H1 (cell line): ENCODE data around the gene TMEM272. TPM values are rescaled to one million over a fixed set of nuclear protein-coding genes. Genes with fewer than 3 reads are reported as not detected.

Experiments
- ATF2 ChIP-seq: IDR thresholded peaks from 2 replicates; pipeline ENCODE4 v1.6.1; 2012; ENCODE audit warnings: low read length, inconsistent platforms
- BCL11A ChIP-seq, 2 experiments: IDR thresholded peaks; one replicate each; pipeline ENCODE4 v1.6.1; 2011; ENCODE audit warnings: low read depth in 2 of 2, low read length in 2 of 2, mild to moderate bottlenecking in 2 of 2
- CBX5 ChIP-seq: fragments of 300-800, 300-1000 bp; sonication (generic); IDR thresholded peaks from 2 replicates; pipeline ENCODE4 v1.7.1; 2016; ENCODE audit warnings: antibody characterized with exemption, low read length, low read depth
- CEBPB ChIP-seq: IDR thresholded peaks from 2 replicates; pipeline ENCODE4 v1.6.1; 2012; ENCODE audit warnings: low read depth, low read length
- CHD2 ChIP-seq: IDR thresholded peaks from 2 replicates; pipeline ENCODE4 v1.6.1; 2012; ENCODE audit warnings: low read length, improper control_type of control experiment
- EZH2 ChIP-seq: fragments of 200-600 bp; sonication (generic); IDR thresholded peaks from 2 replicates; pipeline ENCODE4 v1.7.1; 2012; ENCODE audit warnings: low read depth, mild to moderate bottlenecking, moderate library complexity, low read length, inconsistent platforms; ENCODE audit not compliant: severe bottlenecking
- FOSL1 ChIP-seq: IDR thresholded peaks from 2 replicates; pipeline ENCODE4 v1.6.1; 2011; ENCODE audit warnings: mild to moderate bottlenecking, low read depth, low read length, moderate library complexity; ENCODE audit not compliant: insufficient read depth
- GTF2F1 ChIP-seq: IDR thresholded peaks from 2 replicates; pipeline ENCODE4 v1.6.1; 2012; ENCODE audit warnings: low read depth, low read length, improper control_type of control experiment, borderline replicate concordance
- NRF1 ChIP-seq: IDR thresholded peaks from 2 replicates; pipeline ENCODE4 v1.6.1; 2011; ENCODE audit warnings: mild to moderate bottlenecking, low read depth, low read length, improper control_type of control experiment
- RAD21 ChIP-seq, 2 experiments: IDR thresholded peaks in 1 of 2; conservative IDR thresholded peaks in 1 of 2; 2 replicates each; pipeline ENCODE4 v1.6.1; 2011; ENCODE audit warnings: low read depth in 2 of 2, low read length in 2 of 2, improper control_type of control experiment in 1 of 2, inconsistent platforms in 1 of 2, mild to moderate bottlenecking in 1 of 2, moderate library complexity in 1 of 2
- RBBP5 ChIP-seq: IDR thresholded peaks from 2 replicates; pipeline ENCODE4 v1.7.1; 2012; ENCODE audit warnings: low read depth, mild to moderate bottlenecking, inconsistent platforms, low read length, moderate library complexity, borderline replicate concordance
- SIN3A ChIP-seq, 2 experiments: IDR thresholded peaks in 1 of 2; conservative IDR thresholded peaks in 1 of 2; 2 replicates each; pipeline ENCODE4 v1.6.1; 2011 to 2012; ENCODE audit warnings: low read length in 2 of 2, improper control_type of control experiment in 1 of 2, low read depth in 1 of 2, mild to moderate bottlenecking in 1 of 2
- SIX5 ChIP-seq: IDR thresholded peaks from 2 replicates; pipeline ENCODE4 v1.6.1; 2011; ENCODE audit warnings: mild to moderate bottlenecking, low read depth, low read length
- SP1 ChIP-seq: IDR thresholded peaks from 2 replicates; pipeline ENCODE4 v1.6.1; 2011; ENCODE audit warnings: low read depth, low read length
- TAF7 ChIP-seq: optimal IDR thresholded peaks from 2 replicates; pipeline ENCODE3; 2011; ENCODE audit warnings: low read depth, mild to moderate bottlenecking, inconsistent platforms, low read length, moderate library complexity, borderline replicate concordance
- USF2 ChIP-seq: IDR thresholded peaks from 2 replicates; pipeline ENCODE4 v1.6.1; 2011; ENCODE audit warnings: low read length, improper control_type of control experiment
- ZNF274 ChIP-seq: IDR thresholded peaks from 2 replicates; pipeline ENCODE4 v1.7.0; 2012; ENCODE audit warnings: low read length, borderline replicate concordance; ENCODE audit errors: extremely low read depth
- polyA plus RNA-seq, 7 experiments: library from polyadenylated mRNA; depleted of rRNA in 3 of 7; stranded (reverse) in 5 of 7; unstranded in 2 of 7; fragments of >200 nt in 5 of 7; fragments of 200-250 nt in 2 of 7; gene quantifications; 1 replicate in 5 of 7; 2 replicates in 1 of 7; 4 replicates in 1 of 7; pipeline versions ENCODE4 v1.2.1 to v1.2.3, GENCODE V29; 2011 to 2013; ENCODE audit warnings: missing spikeins in 2 of 7, mixed read lengths in 2 of 7
- total RNA-seq: library from RNA; stranded (reverse); fragmentation: NEBNext Ultra II Directional; extraction: Animal tissue kit (Norgen Biotek cat#: 25700); gene quantifications from 2 replicates; pipeline ENCODE4 v1.2.1, GENCODE V29; 2021
- TF ChIP-seq, protein P1 (sequence below), 3 experiments: IDR thresholded peaks; 1 replicate in 2 of 3; 2 replicates in 1 of 3; pipeline versions ENCODE4 v1.5.1 to v1.6.1; 2011; ENCODE audit warnings: low read length in 3 of 3, mild to moderate bottlenecking in 3 of 3, inconsistent platforms in 2 of 3, low read depth in 1 of 3, moderate library complexity in 1 of 3; ENCODE audit not compliant: insufficient read depth in 1 of 3; ENCODE audit errors: control extremely low read depth in 1 of 3

TMEM272 gene
- total and polyA plus RNA-seq, 2 of the 8 experiments (the other 6 are each of a cell fraction or from before 2014, with no cell fraction given): 0.05 TPM; not detected in 1

GRCh38 chr13:51844862-51845573, at the start of gene TMEM272 (continued):
- TF ChIP-seq ZNF274: no peak
- no peak for TF ChIP-seq SIX5
- peak; percentile 50 to 60 for TF ChIP-seq RAD21 (IDR thresholded peaks at IDR 0.05 in 1 of 2, conservative IDR thresholded peaks at IDR 0.05 in 1 of 2; ENCODE audit: low read depth in 2 of 2, low read length in 2 of 2)
- no peak for TF ChIP-seq USF2
- TF ChIP-seq CBX5: no peak
- no peak for TF ChIP-seq TAF7
- TF ChIP-seq CEBPB: no peak
- 0 out of 4 replicates have a peak, but pooled peaks of 1 of the 2 experiments have one; percentile 38 for TF ChIP-seq SIN3A (conservative IDR thresholded peaks at IDR 0.05 in 1 of 2, IDR thresholded peaks at IDR 0.05 in 1 of 2; ENCODE audit: low read depth in 1 of 2, low read length in 2 of 2)
- TF ChIP-seq GTF2F1: no peak
- no peak for TF ChIP-seq RBBP5
- TF ChIP-seq CHD2: no peak
- TF ChIP-seq ATF2: no peak
- no peak for TF ChIP-seq SP1
- TF ChIP-seq, protein P1, sequence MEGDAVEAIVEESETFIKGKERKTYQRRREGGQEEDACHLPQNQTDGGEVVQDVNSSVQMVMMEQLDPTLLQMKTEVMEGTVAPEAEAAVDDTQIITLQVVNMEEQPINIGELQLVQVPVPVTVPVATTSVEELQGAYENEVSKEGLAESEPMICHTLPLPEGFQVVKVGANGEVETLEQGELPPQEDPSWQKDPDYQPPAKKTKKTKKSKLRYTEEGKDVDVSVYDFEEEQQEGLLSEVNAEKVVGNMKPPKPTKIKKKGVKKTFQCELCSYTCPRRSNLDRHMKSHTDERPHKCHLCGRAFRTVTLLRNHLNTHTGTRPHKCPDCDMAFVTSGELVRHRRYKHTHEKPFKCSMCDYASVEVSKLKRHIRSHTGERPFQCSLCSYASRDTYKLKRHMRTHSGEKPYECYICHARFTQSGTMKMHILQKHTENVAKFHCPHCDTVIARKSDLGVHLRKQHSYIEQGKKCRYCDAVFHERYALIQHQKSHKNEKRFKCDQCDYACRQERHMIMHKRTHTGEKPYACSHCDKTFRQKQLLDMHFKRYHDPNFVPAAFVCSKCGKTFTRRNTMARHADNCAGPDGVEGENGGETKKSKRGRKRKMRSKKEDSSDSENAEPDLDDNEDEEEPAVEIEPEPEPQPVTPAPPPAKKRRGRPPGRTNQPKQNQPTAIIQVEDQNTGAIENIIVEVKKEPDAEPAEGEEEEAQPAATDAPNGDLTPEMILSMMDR (IDR thresholded peaks at IDR 0.05; ENCODE audit: control extremely low read depth in 1 of 3, insufficient read depth in 1 of 3, low read depth in 1 of 3, low read length in 3 of 3): peak; percentile 75 to 88 (median 87)
- TF ChIP-seq FOSL1: no peak
- no peak for TF ChIP-seq NRF1
- no peak for TF ChIP-seq EZH2
- no peak for TF ChIP-seq BCL11A (IDR thresholded peaks at IDR 0.05; ENCODE audit: low read depth in 2 of 2, low read length in 2 of 2)
